IMR-90 (cell line): ENCODE measurements around the gene ITGB4. TPM values are rescaled to one million over a fixed set of nuclear protein-coding genes. Genes with fewer than 3 reads are reported as not detected.
A peak's percentile ranks its signal among the peaks of the same experiment; 100 is the strongest.

ENCODE experiments used
- ATAC-seq: fragments of 200-7000 bp; cut with Tn5 transposase; 2 replicates; pipeline ENCODE4 v1.9.1; 2020; ENCODE audit warnings: low read depth, mild to moderate bottlenecking, moderate library complexity
- BruUV-seq: library from RNA; stranded (reverse); fragments of 400-500 nt; replicated peaks from 2 replicates; lab custom pipeline; 2021; lab: Mats Ljungman, UMichigan
- CTCF ChIA-PET: fragments of 300-600 bp; formaldehyde crosslinking; extraction: SDS; loops from one replicate; lab custom pipeline; 2021; ENCODE audit warnings: antibody characterized with exemption; lab: Yijun Ruan, JAX
- POLR2A ChIA-PET: fragments of 300-600 bp; sonication (Branson Sonifier 250); formaldehyde crosslinking; loops from one replicate; lab custom pipeline; 2022; ENCODE audit warnings: antibody characterized with exemption; ENCODE audit not compliant: unreplicated experiment; lab: Charles Lee
- DNase-seq: peaks from one replicate; pipeline ENCODE4 v3.0.0; 2013
- H2AFZ ChIP-seq: replicated peaks from 2 replicates; pipeline ENCODE3; 2013; ENCODE audit warnings: low read length, mild to moderate bottlenecking; ENCODE audit not compliant: poor library complexity
- H2AK5ac ChIP-seq: 2 replicates; pipeline ENCODE4 v1.6.1; 2013; ENCODE audit warnings: low read depth, low read length, inconsistent platforms
- H2AK9ac ChIP-seq: replicated peaks from 2 replicates; pipeline ENCODE3; 2013; ENCODE audit warnings: mild to moderate bottlenecking, low read depth, low read length, moderate library complexity; ENCODE audit not compliant: poor library complexity
- H2BK120ac ChIP-seq: 2 replicates; pipeline ENCODE4 v1.6.1; 2013; ENCODE audit warnings: low read depth, low read length, inconsistent platforms
- H2BK15ac ChIP-seq: 3 replicates; pipeline ENCODE4 v1.6.1; 2013; ENCODE audit warnings: low read depth, low read length, inconsistent platforms
- H2BK20ac ChIP-seq: 2 replicates; pipeline ENCODE4 v1.6.1; 2013; ENCODE audit warnings: low read depth, mild to moderate bottlenecking, inconsistent platforms, low read length, moderate library complexity
- H2BK5ac ChIP-seq: 2 replicates; pipeline ENCODE4 v1.6.1; 2013; ENCODE audit warnings: mild to moderate bottlenecking, low read depth, low read length, inconsistent platforms; ENCODE audit not compliant: poor library complexity, severe bottlenecking
- H3K14ac ChIP-seq: replicated peaks from 2 replicates; pipeline ENCODE4 v1.6.1; 2013; ENCODE audit warnings: low read depth, low read length, inconsistent platforms
- H3K18ac ChIP-seq: 2 replicates; pipeline ENCODE4 v1.6.1; 2013; ENCODE audit warnings: low read depth, low read length, control low read depth
- H3K23ac ChIP-seq: 2 replicates; pipeline ENCODE4 v1.6.1; 2013; ENCODE audit warnings: low read depth, low read length, inconsistent platforms
- H3K27ac ChIP-seq: 2 replicates; pipeline ENCODE4 v1.5.1; 2013; ENCODE audit warnings: mild to moderate bottlenecking, control low read depth, low read length; ENCODE audit not compliant: insufficient read depth
- H3K27me3 ChIP-seq: 2 replicates; pipeline ENCODE4 v1.6.1; 2013; ENCODE audit warnings: low read length; ENCODE audit not compliant: control insufficient read depth, insufficient read depth
- H3K36me3 ChIP-seq: 2 replicates; pipeline ENCODE4 v1.6.1; 2013; ENCODE audit warnings: low read length, mixed read lengths; ENCODE audit not compliant: control insufficient read depth, insufficient read depth
- H3K4ac ChIP-seq: 2 replicates; pipeline ENCODE4 v1.6.1; 2013; ENCODE audit warnings: low read depth, low read length, inconsistent platforms
- H3K4me1 ChIP-seq: 2 replicates; pipeline ENCODE4 v1.6.1; 2013; ENCODE audit warnings: low read length, mixed read lengths; ENCODE audit not compliant: control insufficient read depth, insufficient read depth
- H3K4me2 ChIP-seq: 2 replicates; pipeline ENCODE4 v1.6.1; 2013; ENCODE audit warnings: low read depth, mild to moderate bottlenecking, control low read depth, low read length, moderate library complexity
- H3K4me3 ChIP-seq: 2 replicates; pipeline ENCODE4 v1.5.1; 2013; ENCODE audit warnings: low read depth, mild to moderate bottlenecking, control low read depth, low read length, moderate library complexity; ENCODE audit not compliant: insufficient read depth
- H3K56ac ChIP-seq: 2 replicates; pipeline ENCODE4 v1.6.1; 2013; ENCODE audit warnings: low read length, inconsistent platforms; ENCODE audit not compliant: insufficient read depth; ENCODE audit errors: extremely low read depth
- H3K79me1 ChIP-seq, 2 experiments: 2 replicates each; pipeline ENCODE4 v1.6.1; 2013; ENCODE audit warnings: low read length in 2 of 2, inconsistent platforms in 1 of 2, low read depth in 1 of 2
- H3K9ac ChIP-seq: 2 replicates; pipeline ENCODE4 v1.6.1; 2013; ENCODE audit warnings: low read depth, low read length, control low read depth
- H3K9me1 ChIP-seq: 2 replicates; pipeline ENCODE4 v1.6.1; 2013; ENCODE audit warnings: low read length, inconsistent platforms; ENCODE audit not compliant: insufficient read depth
- H3K9me3 ChIP-seq: 2 replicates; pipeline ENCODE4 v1.6.1; 2013; ENCODE audit warnings: low read length; ENCODE audit not compliant: control insufficient read depth, insufficient read depth
- H4K20me1 ChIP-seq: 2 replicates; pipeline ENCODE4 v1.6.1; 2013; ENCODE audit warnings: low read length, inconsistent platforms; ENCODE audit not compliant: insufficient read depth
- H4K5ac ChIP-seq: 2 replicates; pipeline ENCODE4 v1.6.1; 2013; ENCODE audit warnings: mild to moderate bottlenecking, low read depth, low read length, control low read depth
- H4K8ac ChIP-seq, 2 experiments: 2 replicates each; pipeline ENCODE4 v1.6.1; 2013; ENCODE audit warnings: low read depth in 2 of 2, low read length in 2 of 2, control low read depth in 1 of 2, inconsistent platforms in 1 of 2
- H4K91ac ChIP-seq: 2 replicates; pipeline ENCODE4 v1.6.1; 2013; ENCODE audit warnings: low read depth, low read length, inconsistent platforms; ENCODE audit not compliant: insufficient read depth
- CHD1 ChIP-seq: IDR thresholded peaks from 2 replicates; pipeline ENCODE4 v1.6.1; 2012; ENCODE audit warnings: low read depth, low read length, improper control_type of control experiment
- MAFK ChIP-seq: IDR thresholded peaks from 2 replicates; pipeline ENCODE4 v1.6.1; 2012; ENCODE audit warnings: low read depth, low read length, improper control_type of control experiment
- NFE2L2 ChIP-seq: fragments of 150-350 bp; IDR thresholded peaks from 2 replicates; pipeline ENCODE4 v1.6.1; 2016; ENCODE audit warnings: low read depth, mild to moderate bottlenecking, low read length
- WGBS, 2 experiments: methylation state at CpG; one replicate each; pipeline versions ENCODE4 v1.1.5 to v1.1.7; 2013; ENCODE audit warnings: missing lambda C conversion rate in 2 of 2; ENCODE audit not compliant: insufficient read length in 1 of 2; ENCODE audit errors: extremely low coverage in 2 of 2; 5-methylcytosine and 5-hydroxymethylcytosine counted together
- dilution Hi-C: fragments of 300-500 bp; cut with HindIII; formaldehyde crosslinking; loops from one replicate; pipeline ENCODE4 v1.14.3; 2018; ENCODE audit warnings: low sequenced_read_pairs; ENCODE audit not compliant: unreplicated experiment
- in situ Hi-C: fragments of 300-500 bp; cut with MboI; formaldehyde crosslinking; loops from 3 replicates; pipeline ENCODE4 v1.14.3; 2019; ENCODE audit warnings: low sequenced_read_pairs, inconsistent platforms, mixed read lengths
- intact Hi-C: fragments of 100-400 bp; cut with micrococcal nuclease; formaldehyde crosslinking; loops from 2 replicates; pipeline ENCODE4 v1.10.0; 2022
- polyA plus RNA-seq, 3 experiments: library from polyadenylated mRNA; depleted of rRNA; stranded (reverse); fragments of >200 nt; gene quantifications; 2 replicates each; pipeline ENCODE4 v1.2.3, GENCODE V29; 2012; ENCODE audit warnings: low replicate concordance in 1 of 3
- total RNA-seq: library from RNA; depleted of rRNA; stranded (reverse); fragments of >200 nt; gene quantifications from 2 replicates; pipeline ENCODE4 v1.2.3, GENCODE V29; 2012
- TF ChIP-seq, protein P1 (sequence below): fragments of 150-350 bp; IDR thresholded peaks from 2 replicates; pipeline ENCODE4 v1.6.1; 2016; ENCODE audit warnings: low read depth, mild to moderate bottlenecking, low read length, moderate library complexity, borderline replicate concordance

The ITGB4 gene
- total and polyA plus RNA-seq, 2 of the 4 experiments (the other 2 are of a cell fraction) = under 0.01 to 0.27 TPM

DNA sequence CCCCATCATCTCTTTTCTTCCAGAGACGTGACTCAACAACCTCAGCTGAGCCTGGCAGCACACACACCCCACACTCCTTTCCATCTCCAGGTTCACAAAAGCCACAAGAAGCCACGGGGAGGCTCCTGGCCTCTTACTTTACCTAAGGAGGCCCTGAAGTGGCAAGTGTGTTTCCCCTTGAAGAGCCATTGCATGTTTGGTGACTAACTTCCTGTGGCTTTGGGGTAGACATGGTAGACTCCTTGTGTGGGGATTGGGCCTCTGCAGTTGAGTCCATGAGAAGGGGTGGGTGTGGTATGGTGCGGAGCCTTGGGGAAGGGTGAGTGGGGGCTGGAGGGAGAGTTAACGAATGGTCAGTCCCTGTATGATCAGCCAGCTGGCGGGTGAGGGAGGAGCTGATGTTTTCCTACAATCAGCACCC lies 29.9 kb upstream of the ITGB4 start:
- intact Hi-C loops (no loop called here), dilution Hi-C loops (no loop called here), in situ Hi-C loops (no loop called here)
- ATAC-seq (no peak), DNase-seq (peak; percentile 28)
- no peak overlapping the region for H4K5ac ChIP-seq
- no peak overlapping the region for H3K14ac ChIP-seq
- no peak overlapping the region for H3K56ac ChIP-seq
- TF ChIP-seq CHD1 = no peak
- no peak for TF ChIP-seq NFE2L2
- peak; percentile 40; the same call in 1 of the 2 replicates for TF ChIP-seq MAFK
- TF ChIP-seq, protein P1, sequence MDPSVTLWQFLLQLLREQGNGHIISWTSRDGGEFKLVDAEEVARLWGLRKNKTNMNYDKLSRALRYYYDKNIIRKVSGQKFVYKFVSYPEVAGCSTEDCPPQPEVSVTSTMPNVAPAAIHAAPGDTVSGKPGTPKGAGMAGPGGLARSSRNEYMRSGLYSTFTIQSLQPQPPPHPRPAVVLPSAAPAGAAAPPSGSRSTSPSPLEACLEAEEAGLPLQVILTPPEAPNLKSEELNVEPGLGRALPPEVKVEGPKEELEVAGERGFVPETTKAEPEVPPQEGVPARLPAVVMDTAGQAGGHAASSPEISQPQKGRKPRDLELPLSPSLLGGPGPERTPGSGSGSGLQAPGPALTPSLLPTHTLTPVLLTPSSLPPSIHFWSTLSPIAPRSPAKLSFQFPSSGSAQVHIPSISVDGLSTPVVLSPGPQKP = no peak
- POLR2A ChIA-PET = no interaction called here
- WGBS, 2 experiments = no CpG with 5 or more reads among the region's 5 CpGs
- peaks cover 17% of the 10 kb centered on the region for H3K4me1 ChIP-seq
- no peak overlapping the region for H3K27ac ChIP-seq
- peaks cover 32% of the 10 kb centered on the region for H3K36me3 ChIP-seq
- no peak overlapping the region for H4K91ac ChIP-seq
- no TSS peak for BruUV-seq
- no peak overlapping the region for H2BK15ac ChIP-seq
- peaks cover 38% of the 10 kb centered on the region for H3K9me1 ChIP-seq
- peaks cover 82% of the 10 kb centered on the region for H4K20me1 ChIP-seq
- CTCF ChIA-PET = no interaction called here
- no peak overlapping the region for H3K9ac ChIP-seq
- no peaks in the 10 kb centered on the region for H3K9me3 ChIP-seq
- H2AK5ac ChIP-seq = no peak overlapping the region
- H2BK5ac ChIP-seq = no peak overlapping the region
- no peak overlapping the region for H4K8ac ChIP-seq
- H3K18ac ChIP-seq = no peak overlapping the region
- peak overlapping the region; percentile 75 for H2AK9ac ChIP-seq
- H3K27me3 ChIP-seq = no peaks in the 10 kb centered on the region
- H3K4me2 ChIP-seq = no peak overlapping the region
- no peak overlapping the region for H2BK120ac ChIP-seq
- no peak overlapping the region for H3K4ac ChIP-seq
- H3K23ac ChIP-seq = no peak overlapping the region; the same call in 1 of the 2 replicates
- H3K79me1 ChIP-seq = peaks cover 53 to 96% of the 10 kb centered on the region in 2 experiments
- H3K4me3 ChIP-seq = no peak overlapping the region
- no peak overlapping the region for H2AFZ ChIP-seq
- H2BK20ac ChIP-seq = no peak overlapping the region
